ENCODE results near the gene SLC19A2.
"Not testable (repeated sequence)": the region's sequence is repeated elsewhere in the genome, so short reads cannot be mapped to it uniquely, and the experiment has no call there.

Gene SLC19A2, protein sequence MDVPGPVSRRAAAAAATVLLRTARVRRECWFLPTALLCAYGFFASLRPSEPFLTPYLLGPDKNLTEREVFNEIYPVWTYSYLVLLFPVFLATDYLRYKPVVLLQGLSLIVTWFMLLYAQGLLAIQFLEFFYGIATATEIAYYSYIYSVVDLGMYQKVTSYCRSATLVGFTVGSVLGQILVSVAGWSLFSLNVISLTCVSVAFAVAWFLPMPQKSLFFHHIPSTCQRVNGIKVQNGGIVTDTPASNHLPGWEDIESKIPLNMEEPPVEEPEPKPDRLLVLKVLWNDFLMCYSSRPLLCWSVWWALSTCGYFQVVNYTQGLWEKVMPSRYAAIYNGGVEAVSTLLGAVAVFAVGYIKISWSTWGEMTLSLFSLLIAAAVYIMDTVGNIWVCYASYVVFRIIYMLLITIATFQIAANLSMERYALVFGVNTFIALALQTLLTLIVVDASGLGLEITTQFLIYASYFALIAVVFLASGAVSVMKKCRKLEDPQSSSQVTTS

DNA sequence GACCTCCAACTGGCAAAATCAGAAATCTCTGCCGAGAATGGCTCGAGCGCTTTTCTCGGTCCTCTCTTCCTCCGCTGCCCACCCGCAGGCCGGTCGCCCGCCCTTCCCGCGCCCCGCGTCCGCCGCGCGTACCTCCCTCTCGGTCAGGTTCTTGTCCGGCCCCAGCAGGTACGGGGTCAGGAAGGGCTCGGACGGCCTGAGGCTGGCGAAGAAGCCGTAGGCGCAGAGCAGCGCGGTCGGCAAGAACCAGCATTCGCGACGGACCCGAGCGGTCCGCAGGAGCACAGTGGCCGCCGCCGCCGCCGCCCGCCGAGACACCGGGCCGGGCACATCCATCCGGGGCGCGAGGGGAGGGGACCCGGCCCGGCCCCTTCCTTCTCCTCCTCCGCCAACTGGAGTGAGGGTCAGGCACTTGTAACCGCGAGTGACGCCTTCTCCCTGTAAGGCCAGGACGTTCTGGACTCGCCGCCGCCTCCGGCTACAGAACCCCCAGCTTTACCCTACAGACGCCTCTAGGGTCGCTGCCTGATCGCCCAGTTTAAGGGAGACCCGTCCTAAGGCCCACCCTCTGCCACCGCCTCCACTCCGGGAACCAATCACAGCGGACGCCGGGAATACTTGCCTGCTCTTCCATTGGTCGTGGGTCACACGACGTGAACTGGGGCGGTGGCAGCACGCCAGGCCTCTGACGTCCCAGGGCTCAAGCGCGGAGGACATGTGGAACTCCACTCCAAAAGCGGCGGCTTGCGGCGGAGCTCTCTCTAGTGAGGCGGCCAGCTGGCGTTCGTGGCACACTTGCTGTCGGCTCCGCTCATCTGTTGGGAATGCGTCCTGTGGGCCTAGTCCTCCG is at the start of gene SLC19A2:
TSS of gene SLC19A2 (minus strand) at position 514 of the 850 bp plus-strand sequence. CDS start at position 336, 178 bp downstream.
- DNase-seq (ENCODE audit: low read depth in 4 of 4, low spot score in 1 of 4), result peak; percentile 67 to 93 (median 82)

DNA sequence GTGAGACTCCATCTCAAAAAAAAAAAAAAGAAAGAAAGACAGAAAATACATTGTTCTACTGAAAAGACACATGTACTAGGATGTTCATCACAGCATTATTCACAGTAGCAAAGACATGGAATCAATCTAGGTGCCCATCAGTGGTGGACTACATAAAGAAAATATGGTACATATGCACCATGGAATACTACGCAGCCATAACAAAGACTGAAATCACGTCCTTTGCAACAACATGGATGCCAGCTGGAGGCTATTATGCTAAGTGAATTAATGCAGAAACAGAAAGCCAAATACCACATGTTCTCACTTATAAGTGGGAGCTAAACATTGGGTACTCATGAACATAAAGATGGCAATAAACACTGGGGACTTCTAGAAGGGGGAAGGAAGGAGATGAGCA is 48.9 kb upstream of the SLC19A2 start:
- no peak for DNase-seq (ENCODE audit: low read depth in 4 of 4, low spot score in 1 of 4)

DNA sequence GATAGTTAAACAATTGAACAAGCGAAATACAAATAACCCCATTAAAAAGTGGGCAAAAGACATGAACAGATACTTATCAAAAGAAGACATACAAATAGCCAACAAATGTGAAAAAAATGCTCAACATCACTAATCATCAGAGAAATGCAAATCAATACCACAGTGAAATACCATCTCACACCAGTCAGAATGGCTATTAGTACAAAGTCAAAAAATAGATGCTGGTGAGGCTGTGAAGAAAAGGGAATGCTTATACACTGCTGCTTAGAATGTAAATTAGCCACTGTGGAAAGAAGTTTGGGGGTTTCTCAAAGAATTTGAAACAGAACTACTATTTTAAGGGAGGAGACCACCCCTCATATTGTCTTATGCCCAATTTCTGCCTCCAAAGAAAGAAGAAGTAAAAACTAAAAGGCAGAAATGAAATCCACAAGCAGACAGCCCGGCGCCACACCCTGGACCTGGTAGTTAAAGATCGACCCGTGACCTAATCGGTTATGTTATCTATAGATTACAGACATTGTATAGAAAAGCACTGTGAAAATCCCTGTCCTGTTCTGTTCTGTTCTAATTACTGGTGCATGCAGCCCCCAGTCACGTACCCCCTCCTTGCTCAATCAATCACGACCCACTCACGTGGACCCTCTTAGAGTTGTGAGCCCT is 47.9 kb upstream of the SLC19A2 start:
- not testable (repeated sequence) for DNase-seq (ENCODE audit: low read depth in 4 of 4, low spot score in 1 of 4)

DNA sequence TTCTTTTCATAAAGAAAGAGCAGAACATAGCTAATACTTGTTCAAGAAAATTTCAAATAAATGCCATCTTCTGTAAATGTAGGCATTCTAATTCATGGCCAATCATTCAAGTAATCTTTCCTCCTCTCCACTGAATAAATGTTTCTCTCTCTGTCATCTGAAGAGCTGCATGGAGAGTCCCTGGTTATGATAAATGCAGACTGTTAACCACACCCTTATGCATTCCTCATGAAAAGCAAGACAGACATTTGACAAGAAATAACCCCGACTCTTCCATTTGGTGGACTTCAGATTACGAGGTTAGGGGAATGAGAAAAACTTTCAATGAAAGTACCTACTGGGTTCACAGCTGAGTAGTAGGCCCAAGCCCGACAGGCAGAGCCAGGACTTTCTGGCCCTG is 44.7 kb upstream of the SLC19A2 start:
- no peak for DNase-seq (ENCODE audit: low read depth in 4 of 4, low spot score in 1 of 4)

DNA sequence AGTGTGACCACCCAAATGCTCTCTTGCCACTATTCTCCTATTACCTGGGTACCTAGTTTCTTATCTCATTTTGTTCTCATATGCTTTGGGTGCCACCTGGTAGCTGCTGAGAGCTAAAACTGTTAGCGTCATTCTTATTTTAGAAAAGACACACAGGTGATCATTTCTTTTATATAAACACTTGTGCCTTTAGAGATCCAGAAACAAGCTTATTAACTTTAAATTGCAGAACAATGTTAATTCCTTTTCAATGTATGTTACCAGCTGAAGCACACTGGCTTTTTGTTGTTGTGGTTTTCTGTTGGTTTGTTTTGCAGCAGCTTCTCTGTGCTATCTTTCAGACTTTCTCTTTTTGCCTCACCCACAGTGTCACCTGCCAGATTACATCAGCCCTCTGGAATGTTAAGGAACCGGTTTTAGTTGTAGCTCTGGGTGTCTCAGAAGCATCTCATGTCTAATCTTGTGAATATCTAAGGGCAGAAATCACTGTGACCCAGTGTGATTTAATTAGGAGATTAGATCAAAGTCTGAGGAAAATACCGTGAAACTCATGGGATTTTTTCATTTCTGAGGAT is 43.4 kb upstream of the SLC19A2 start:
- DNase-seq (ENCODE audit: low read depth in 4 of 4, low spot score in 1 of 4), result no peak

DNA sequence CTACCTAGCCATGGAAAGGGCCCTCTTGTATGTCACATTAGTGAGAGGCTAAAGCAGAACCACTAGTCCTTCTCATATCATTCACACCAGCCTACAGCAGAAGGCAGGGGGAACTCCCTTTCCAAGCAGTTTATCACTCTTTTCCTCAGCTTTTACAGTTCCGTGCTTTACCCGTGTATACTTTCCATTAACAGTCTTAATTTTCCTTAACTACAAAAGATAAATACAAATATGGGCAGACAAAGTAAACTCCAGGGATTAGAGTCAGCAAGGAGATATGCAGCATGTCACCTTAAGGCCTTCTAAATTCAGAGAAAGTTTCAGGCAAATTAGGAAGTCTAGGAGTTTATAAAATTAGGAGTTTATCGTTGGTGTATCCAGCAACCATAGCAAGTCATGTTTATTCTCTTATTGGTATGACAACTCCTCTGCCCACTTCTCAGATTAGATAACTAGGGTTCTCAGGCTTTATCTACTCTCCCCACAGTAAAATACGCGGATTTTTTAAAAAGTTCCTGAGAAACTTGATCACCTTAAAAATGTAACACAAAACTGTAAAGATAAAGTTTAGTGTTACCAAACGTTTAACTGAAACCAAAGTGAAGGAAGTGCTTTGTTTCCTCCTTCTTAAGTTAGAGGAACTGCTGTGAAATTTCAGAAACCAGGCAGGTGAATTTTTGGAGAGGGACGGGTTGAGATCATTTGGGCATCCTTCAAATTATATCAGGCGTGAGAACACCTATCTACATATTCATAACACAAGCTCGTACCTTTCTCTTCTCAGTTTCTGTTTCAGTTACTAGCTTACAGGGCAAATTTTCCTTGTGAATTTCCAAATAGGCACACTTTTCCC is 42.7 kb upstream of the SLC19A2 start:
- DNase-seq (ENCODE audit: low read depth in 4 of 4, low spot score in 1 of 4), result no peak

DNA sequence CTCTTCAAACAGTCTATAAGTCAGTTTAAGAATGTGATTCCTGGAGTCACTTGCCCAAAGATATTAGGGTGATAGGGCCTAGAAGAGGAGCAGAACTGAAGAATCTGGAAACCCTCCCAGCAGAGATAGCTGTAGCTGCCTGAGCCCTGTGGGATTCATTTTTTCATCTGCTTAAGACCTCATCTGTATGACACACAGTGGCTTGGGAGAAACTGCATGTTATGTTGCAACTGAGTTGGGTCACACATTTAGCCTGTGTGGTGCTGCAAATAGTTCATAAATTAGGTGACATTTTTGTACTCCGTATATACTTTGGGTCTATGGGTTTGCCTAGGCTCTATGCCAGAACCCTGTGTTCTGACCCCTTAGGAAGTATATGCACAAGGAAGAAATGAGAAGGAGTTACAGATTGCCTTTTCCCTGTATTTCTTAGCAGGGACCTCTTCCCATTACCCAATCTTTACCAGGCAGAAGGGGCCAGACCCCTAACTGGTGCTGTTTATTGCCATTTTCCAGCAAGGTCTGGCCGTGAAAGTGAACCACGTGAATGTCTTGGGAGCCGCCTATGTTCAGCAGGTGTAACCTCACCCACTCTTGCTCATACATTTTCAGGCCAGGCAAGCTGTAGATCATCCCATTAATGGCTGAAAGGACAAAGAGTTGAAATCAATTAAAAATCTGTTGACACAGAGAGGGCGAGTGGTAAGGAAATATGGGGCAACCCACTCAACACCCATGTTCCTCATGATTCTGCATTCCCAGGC is 41.9 kb upstream of the SLC19A2 start:
- no peak for DNase-seq (ENCODE audit: low read depth in 4 of 4, low spot score in 1 of 4)

DNA sequence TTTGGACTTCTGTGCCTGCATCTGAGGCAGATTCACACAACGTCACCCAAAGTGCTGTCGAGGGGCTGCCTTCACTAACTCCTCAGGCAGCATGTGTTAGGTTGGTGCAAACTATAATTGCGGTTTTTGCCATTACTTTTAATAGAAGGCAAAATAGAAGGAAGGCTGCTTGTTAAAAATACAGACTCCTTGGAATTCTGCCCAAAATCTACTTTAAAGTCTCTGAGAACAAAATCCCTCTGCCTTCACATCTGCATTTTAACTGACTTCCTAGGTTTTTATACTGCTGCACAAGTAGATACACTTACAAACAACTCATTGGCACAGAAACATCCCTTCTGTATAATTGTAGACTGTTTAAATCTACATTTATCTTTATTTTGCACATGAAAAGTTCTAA is 41.3 kb upstream of the SLC19A2 start:
- DNase-seq (ENCODE audit: low read depth in 4 of 4, low spot score in 1 of 4), result no peak

DNA sequence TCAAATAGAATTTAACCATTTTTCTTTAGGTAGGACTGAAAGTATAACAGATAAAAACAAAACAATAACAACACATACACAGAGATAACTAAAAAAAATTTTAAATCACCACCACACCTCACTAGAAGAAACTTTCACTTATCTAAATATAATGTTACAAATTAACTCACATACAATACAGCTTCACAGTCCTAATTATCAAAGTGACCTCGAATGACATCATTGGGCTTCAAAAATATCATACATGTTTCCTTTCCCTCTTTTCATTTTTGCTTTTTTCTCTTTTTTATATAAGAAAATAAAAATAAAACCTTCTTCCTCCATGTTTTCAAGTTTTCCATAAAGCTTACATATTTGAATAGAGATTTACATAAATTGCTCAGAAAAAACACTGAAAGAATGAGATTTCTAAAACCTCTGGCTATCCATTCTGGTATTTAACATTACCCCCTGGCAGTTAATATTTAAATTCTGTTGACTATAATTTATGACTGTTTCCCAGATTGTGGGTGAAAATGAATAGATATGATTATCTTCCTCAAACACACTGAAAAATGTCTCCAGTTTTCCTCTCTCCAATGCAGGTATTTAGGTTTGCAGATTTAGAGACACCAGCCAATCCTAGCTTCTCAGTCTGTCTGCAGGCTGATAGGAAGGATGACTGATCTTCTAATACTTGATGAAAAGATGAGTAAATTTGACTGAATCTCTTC is 40.5 kb upstream of the SLC19A2 start:
- no peak for DNase-seq (ENCODE audit: low read depth in 4 of 4, low spot score in 1 of 4)

DNA sequence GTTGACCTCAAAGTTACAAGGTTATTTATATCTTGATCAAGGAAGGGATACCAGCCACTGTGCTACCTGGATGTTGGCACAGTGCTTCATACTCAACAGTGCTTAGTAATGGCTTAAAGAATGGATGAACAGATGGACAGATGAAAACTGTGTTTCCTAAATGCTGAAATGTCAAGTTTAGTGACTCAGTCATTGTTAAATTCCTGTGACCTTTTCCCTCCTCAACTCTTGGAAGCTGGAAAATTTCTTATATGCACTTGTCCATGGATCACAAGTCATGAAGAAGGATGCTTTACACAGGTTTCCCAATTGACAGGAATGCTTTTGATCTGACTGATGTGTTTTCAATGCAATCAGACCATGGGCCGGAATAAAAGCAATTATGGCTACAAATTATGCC is 39.6 kb upstream of the SLC19A2 start:
- no peak for DNase-seq (ENCODE audit: low read depth in 4 of 4, low spot score in 1 of 4)

DNA sequence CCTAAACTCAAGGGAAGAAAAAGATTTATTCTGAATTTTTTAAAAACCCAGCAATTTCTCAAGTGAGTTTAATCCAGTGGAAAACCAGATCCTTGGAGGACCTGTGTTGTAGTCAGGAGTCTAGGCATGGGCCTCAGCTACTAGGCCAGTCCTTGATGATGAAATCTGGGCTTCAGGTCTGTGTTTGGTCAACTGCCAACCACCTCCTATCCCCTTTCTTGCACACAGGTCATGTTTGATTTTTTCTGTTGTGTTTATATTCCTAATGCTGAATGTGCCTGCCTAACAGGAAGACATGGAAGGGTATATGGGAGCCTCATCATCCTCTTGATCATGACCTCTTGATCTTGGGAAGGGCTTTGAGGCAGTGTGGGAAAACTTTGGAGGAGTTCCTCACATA is 38.2 kb upstream of the SLC19A2 start:
- DNase-seq (ENCODE audit: low read depth in 4 of 4, low spot score in 1 of 4), result no peak

DNA sequence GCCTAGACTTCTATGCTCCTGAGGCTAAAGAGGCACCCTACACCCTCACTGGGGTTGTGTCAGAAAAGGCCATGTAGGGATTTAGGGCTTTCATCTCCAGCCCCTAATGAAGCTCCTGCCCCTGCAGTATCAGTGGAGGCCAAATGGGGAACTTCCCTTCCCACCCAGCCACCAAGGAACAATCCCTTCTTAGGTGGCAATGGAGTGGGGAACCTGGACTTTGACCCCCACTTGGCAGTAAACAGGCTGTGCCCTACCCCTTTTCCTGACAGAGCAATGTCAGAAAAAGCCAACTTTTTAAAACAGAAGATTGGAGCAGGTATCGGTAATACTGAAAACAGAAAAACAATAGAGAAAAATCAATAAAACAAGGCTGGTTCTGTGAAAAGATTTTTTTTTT is 35.5 kb upstream of the SLC19A2 start:
- DNase-seq (ENCODE audit: low read depth in 4 of 4, low spot score in 1 of 4), result no peak

DNA sequence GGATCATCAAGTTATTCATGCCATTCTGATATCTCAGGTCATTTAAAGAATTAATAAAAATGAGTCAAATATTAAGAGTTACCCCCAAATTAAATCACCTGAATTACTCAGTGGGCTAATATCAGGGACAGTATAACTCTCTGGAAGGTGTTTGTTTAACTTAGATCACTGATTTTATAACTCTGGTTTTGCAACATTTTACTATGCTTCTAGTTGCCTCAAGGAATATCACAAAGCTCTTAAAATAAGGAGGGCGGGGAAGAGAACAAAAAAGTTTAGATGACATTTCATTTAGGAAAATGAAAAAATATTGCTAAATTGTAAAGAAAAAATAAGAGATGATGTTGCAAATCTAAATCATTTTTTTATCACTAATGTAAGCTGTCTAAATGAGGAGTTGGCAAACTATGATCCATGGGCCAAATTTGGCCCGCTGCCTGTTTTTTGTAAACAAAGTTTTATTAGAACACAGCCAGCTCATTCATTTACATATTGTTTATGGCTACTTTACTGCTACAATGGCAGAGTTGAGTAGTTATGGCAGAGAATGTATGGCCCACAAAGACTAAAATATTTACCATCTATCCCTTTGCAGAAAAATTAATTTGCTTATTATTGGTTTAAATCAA is 31.9 kb upstream of the SLC19A2 start:
- DNase-seq (ENCODE audit: low read depth in 4 of 4, low spot score in 1 of 4), result no peak

DNA sequence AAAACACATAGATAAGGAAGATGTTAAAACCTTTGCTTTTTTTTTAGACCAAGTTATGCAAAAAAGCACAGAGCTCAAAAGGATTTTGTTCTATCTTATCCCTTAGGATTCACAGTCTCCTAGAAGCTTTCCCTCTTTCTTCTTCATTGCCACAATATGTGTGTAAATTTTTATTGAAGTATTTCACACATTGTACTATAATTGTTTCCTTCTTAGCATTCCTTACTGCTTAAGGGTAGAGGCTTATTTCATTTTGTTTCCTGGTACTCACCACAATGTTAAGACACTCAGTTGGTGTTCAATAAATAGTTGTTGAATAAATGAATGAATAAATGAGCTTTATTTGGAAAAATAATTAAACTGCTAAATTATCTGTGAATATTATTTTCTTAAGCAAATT is 29.9 kb upstream of the SLC19A2 start:
- DNase-seq (ENCODE audit: low read depth in 4 of 4, low spot score in 1 of 4), result no peak

DNA sequence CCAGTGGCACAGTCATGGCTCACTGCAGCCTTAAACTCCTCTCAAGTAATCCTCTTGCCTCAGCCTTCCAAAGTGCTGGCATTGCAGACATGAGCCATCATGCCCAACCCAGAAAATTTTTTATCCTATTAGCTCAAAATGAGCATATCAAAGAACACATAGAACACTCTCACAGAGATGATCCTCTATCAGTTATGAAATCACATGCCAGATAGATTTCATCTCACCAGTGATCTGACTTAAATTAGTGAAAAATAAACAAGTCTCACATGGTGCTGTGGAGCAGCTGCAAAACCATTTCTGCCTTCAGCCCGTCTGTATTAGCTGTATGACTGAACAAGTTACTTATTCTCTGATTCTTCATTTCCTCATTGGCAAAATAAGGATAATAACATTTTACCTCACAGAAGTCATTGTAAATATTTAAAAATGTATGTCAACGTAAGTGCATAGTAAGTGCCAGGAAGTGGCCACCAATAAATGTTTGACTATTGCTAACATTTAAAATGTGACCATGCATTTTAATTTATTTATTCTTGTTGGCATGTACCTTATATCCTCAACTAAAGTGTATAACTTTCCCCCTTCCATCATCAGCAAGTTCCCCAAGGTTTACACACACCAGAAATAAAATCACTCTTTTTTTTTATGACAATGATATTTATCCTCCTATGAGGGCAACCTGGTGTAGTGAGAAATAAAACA is 29.0 kb upstream of the SLC19A2 start:
- no peak for DNase-seq (ENCODE audit: low read depth in 4 of 4, low spot score in 1 of 4)

DNA sequence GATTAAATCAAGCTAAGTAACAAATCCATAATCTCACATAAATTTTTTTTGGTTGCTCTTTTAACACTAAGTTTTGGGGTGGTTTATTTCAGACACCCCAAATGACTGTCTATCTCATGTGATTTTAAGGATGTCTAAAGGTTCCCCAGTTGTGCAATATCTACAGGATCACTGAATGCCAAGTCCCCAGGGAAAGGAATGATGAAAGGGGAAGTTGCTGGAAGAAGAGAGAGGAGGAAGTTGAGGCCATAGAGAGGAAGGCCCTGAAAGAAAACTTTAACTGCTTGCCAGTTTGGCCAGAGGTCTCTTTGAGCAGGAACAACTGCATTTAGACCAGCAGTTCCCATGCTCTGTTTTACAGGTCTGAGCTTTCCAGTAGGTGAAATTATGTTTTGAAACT is 27.5 kb upstream of the SLC19A2 start:
- DNase-seq (ENCODE audit: low read depth in 4 of 4, low spot score in 1 of 4), result no peak

DNA sequence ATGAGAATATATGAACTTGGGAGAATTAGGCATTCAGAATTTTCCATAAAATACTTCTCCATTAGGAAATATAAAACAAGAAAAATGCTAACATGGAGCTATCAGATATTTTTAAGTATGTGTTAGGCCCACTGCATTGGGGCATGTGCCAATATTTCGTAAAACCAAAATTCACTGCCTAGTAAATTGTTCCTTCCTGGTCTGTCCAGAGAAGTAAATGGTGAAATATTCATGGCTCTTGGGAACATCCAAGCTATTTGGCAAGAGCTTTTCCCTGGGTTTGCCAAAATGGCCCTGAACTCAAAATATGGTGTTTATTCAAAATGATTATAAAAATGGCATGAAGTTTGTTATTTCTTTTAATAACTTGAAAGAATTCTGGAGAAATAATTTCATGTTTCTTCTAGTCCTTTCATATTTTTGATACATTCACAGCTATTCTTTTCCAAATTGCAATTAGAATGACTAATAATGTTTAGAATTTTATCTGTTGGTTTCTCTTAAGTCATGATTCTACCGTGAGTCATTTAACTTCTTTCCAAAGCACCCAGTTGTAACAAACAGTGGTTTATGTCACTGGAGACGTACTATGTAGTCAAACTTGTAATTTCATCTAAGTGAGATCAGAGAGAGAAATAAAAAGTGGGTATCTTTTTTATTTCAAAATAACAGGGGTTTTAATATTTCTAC is 25.7 kb upstream of the SLC19A2 start:
- DNase-seq (ENCODE audit: low read depth in 4 of 4, low spot score in 1 of 4), result no peak

Measured in stimulated activated CD4-positive, alpha-beta T cell treated with anti-CD3 and anti-CD28 coated beads, Interleukin-1b, Interleukin-23, amount 100 ng/mL, for 24 hours (primary cell).